ENCODE measurements around the gene PKN2. TPM values are rescaled to one million over a fixed set of nuclear protein-coding genes. Genes with fewer than 3 reads are reported as not detected.

The PKN2 gene
- polyA plus RNA-seq, 3 donors: 6.9 to 23.0 (median 8.7) TPM

DNA sequence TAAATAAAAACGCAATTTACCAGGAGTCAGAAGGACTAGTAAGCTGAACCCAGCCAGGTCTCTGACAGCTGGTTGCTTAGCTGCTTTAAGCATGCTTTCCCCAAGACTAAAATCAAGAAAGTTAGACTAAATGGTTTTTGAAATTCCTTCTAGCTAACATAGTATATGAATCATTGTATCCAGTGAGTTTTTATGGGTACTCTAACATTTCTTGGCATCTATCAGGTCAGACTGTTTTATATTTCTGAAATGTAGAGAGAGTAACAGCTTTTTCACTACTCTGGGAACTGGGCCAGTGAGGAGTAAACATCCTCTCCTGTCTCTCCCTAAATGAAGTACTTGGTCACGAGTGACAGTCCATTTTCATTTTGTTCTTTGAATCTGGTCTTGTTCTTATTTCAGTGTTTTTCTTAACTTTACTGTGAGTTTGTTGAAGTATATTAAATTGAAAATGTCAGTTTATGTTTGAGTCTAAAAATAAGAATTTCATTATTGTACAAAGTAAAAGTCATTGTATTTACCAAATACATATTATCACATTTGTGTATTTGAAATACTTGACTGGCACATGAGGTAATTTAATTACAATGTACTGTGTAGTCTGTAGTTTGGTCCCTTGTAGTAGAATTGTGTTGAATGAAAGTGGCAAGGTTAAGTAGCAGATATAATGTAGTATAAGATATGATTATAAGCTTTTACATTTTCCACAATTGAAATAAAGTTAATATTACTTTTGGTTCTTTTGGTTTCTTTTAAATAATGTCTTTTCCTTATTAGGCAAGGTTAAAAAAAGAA is 47.6 kb downstream of the PKN2 start:
- TF ChIP-seq CTCF (IDR thresholded peaks at IDR 0.05): no peak
- no CpG with 5 or more reads among the region's 2 CpGs for WGBS (ENCODE audit: insufficient coverage)
- Histone ChIP-seq H4K20me1 (ENCODE audit: insufficient read depth, low read length) (peaks cover 80% of the 10 kb centered on the region), H3K4me1 (ENCODE audit: control insufficient read depth in 1 of 2, insufficient read depth in 2 of 2, low read length in 2 of 2) (peaks cover 18 to 22% of the 10 kb centered on the region in 2 donors), H3K27me3 (ENCODE audit: control insufficient read depth in 2 of 2, insufficient read depth in 2 of 2, low read length in 2 of 2) (no peaks in the 10 kb centered on the region), H3K9me3 (replicated peaks in 1 of 2; ENCODE audit: control insufficient read depth in 1 of 2, insufficient read depth in 1 of 2, low read length in 2 of 2) (peaks cover 3 to 4% of the 10 kb centered on the region in 2 donors), H3K27ac (ENCODE audit: low read depth in 1 of 2, low read length in 2 of 2) (peak overlapping the region in 1 of 2 donors; percentile 76), H3K9ac (ENCODE audit: insufficient read depth, low read length, poor library complexity, severe bottlenecking) (no peak overlapping the region), H3K4me3 (replicated peaks in 1 of 3; ENCODE audit: low read depth in 2 of 3, low read length in 3 of 3) (no peak overlapping the region), H3K79me2 (ENCODE audit: insufficient read depth, low read length) (peaks cover 85% of the 10 kb centered on the region), H2AFZ (ENCODE audit: insufficient read depth, low read depth, low read length, poor library complexity, severe bottlenecking) (no peak overlapping the region), H3K36me3 (replicated peaks in 1 of 2; ENCODE audit: control insufficient read depth in 1 of 2, insufficient read depth in 2 of 2, low read length in 2 of 2) (peaks cover 4 to 9% of the 10 kb centered on the region in 2 donors), H3K4me2 (replicated peaks; ENCODE audit: extremely low read depth, low read length, poor library complexity, severe bottlenecking) (no peak overlapping the region)
- intact Hi-C loops (cut with micrococcal nuclease): no loop called here
- Mint-ChIP-seq H3K4me1 (peaks cover 46% of the 10 kb centered on the region), H3K27ac (peak overlapping the region in 2 of 7 donors; percentile 5 to 73), H3K27me3 (ENCODE audit: low read depth in 3 of 3) (no peaks in the 10 kb centered on the region), H3K9me3 (peaks cover 6 to 16% (median 10%) of the 10 kb centered on the region in 7 donors), H3K36me3 (peaks cover 35 to 44% of the 10 kb centered on the region in 2 donors), H3K4me3 (no peak overlapping the region)
- DNase-seq: no peak

GRCh38 chr1:88735382-88735781 is 51.3 kb downstream of the PKN2 start:
- Histone ChIP-seq H3K9me3 (replicated peaks in 1 of 2; ENCODE audit: control insufficient read depth in 1 of 2, insufficient read depth in 1 of 2, low read length in 2 of 2) (peaks cover 3 to 4% of the 10 kb centered on the region in 2 donors), H4K20me1 (ENCODE audit: insufficient read depth, low read length) (peaks cover 88% of the 10 kb centered on the region), H3K79me2 (ENCODE audit: insufficient read depth, low read length) (peaks cover 84% of the 10 kb centered on the region), H3K4me2 (replicated peaks; ENCODE audit: extremely low read depth, low read length, poor library complexity, severe bottlenecking) (no peak overlapping the region), H2AFZ (ENCODE audit: insufficient read depth, low read depth, low read length, poor library complexity, severe bottlenecking) (no peak overlapping the region), H3K4me1 (ENCODE audit: control insufficient read depth in 1 of 2, insufficient read depth in 2 of 2, low read length in 2 of 2) (peaks cover 7% of the 10 kb centered on the region in 2 donors), H3K27me3 (ENCODE audit: control insufficient read depth in 2 of 2, insufficient read depth in 2 of 2, low read length in 2 of 2) (no peaks in the 10 kb centered on the region), H3K4me3 (replicated peaks in 1 of 3; ENCODE audit: low read depth in 2 of 3, low read length in 3 of 3) (no peak overlapping the region), H3K36me3 (replicated peaks in 1 of 2; ENCODE audit: control insufficient read depth in 1 of 2, insufficient read depth in 2 of 2, low read length in 2 of 2) (no peaks in the 10 kb centered on the region), H3K9ac (ENCODE audit: insufficient read depth, low read length, poor library complexity, severe bottlenecking) (no peak overlapping the region), H3K27ac (ENCODE audit: low read depth in 1 of 2, low read length in 2 of 2) (no peak overlapping the region)
- H3K4me1 Mint-ChIP-seq: peaks cover 21% of the 10 kb centered on the region
- intact Hi-C loops (cut with micrococcal nuclease): no loop called here
- no peaks in the 10 kb centered on the region for H3K27me3 Mint-ChIP-seq (ENCODE audit: low read depth in 3 of 3)
- H3K9me3 Mint-ChIP-seq: peaks cover 6 to 16% (median 10%) of the 10 kb centered on the region in 7 donors
- H3K4me3 Mint-ChIP-seq: no peak overlapping the region
- no peak for TF ChIP-seq CTCF (IDR thresholded peaks at IDR 0.05)
- DNase-seq: no peak
- peaks cover 21 to 22% of the 10 kb centered on the region in 2 donors for H3K36me3 Mint-ChIP-seq
- peak overlapping the region in 2 of 7 donors; percentile 50 to 74 for H3K27ac Mint-ChIP-seq

Data from CD14-positive monocyte (primary cell).